DOHH2 (cell line): Measurements from ENCODE around the gene HELZ.

Experiments used
- H3F3A ChIP-seq: fragments of 200-600 bp; sonication (generic), shearing (Covaris generic); 2 replicates; pipeline ENCODE4 v1.6.0; 2016; ENCODE audit warnings: antibody characterized with exemption, mild to moderate bottlenecking; ENCODE audit not compliant: control insufficient read depth, insufficient read depth
- H3K27ac ChIP-seq: fragments of 200-600 bp; sonication (generic); 2 replicates; pipeline ENCODE4 v1.5.1; 2014; ENCODE audit warnings: low read depth, mild to moderate bottlenecking, low read length, moderate library complexity
- H3K27me3 ChIP-seq: fragments of 200-600 bp; sonication (generic); 2 replicates; pipeline ENCODE4 v1.6.1; 2014; ENCODE audit warnings: mild to moderate bottlenecking, low read length, mixed read lengths; ENCODE audit not compliant: control insufficient read depth
- H3K36me3 ChIP-seq: fragments of 200-600 bp; sonication (generic); 2 replicates; pipeline ENCODE4 v1.6.1; 2014; ENCODE audit warnings: mild to moderate bottlenecking, low read length, moderate library complexity, mixed read lengths; ENCODE audit not compliant: control insufficient read depth
- H3K4me1 ChIP-seq: fragments of 200-600 bp; sonication (generic); 2 replicates; pipeline ENCODE4 v1.6.1; 2014; ENCODE audit warnings: mild to moderate bottlenecking, low read length, mixed read lengths; ENCODE audit not compliant: control insufficient read depth
- H3K4me2 ChIP-seq: fragments of 200-600 bp; sonication (generic); 2 replicates; pipeline ENCODE4 v1.6.0; 2014; ENCODE audit warnings: mild to moderate bottlenecking, low read length, moderate library complexity
- H3K4me3 ChIP-seq: fragments of 200-600 bp; sonication (generic); 2 replicates; pipeline ENCODE4 v1.5.1; 2014; ENCODE audit warnings: mild to moderate bottlenecking, low read length, mixed read lengths
- H3K79me2 ChIP-seq: fragments of 200-600 bp; sonication (generic); 2 replicates; pipeline ENCODE4 v1.6.1; 2014; ENCODE audit warnings: mild to moderate bottlenecking, low read length, mixed read lengths; ENCODE audit not compliant: control insufficient read depth
- H3K9me2 ChIP-seq: fragments of 200-600 bp; sonication (generic); replicated peaks from 2 replicates; pipeline ENCODE4 v1.6.1; 2014; ENCODE audit warnings: mild to moderate bottlenecking, low read length, mixed read lengths; ENCODE audit not compliant: control insufficient read depth
- H3K9me3 ChIP-seq: fragments of 200-600 bp; sonication (generic); 2 replicates; pipeline ENCODE4 v1.6.1; 2014; ENCODE audit warnings: antibody characterized with exemption, low read length, mixed read lengths; ENCODE audit not compliant: control insufficient read depth, insufficient read depth
- H4K20me1 ChIP-seq: fragments of 200-600 bp; sonication (generic); 2 replicates; pipeline ENCODE4 v1.6.0; 2014; ENCODE audit warnings: low read depth, mild to moderate bottlenecking, antibody characterized with exemption, low read length, moderate library complexity; ENCODE audit not compliant: control insufficient read depth, insufficient read depth
- CTCF ChIP-seq: fragments of 200-600 bp; sonication (generic); IDR thresholded peaks from one replicate; pipeline ENCODE4 v1.5.1; 2014; ENCODE audit warnings: antibody characterized with exemption, mild to moderate bottlenecking, low read depth, low read length; ENCODE audit not compliant: poor library complexity, severe bottlenecking
- EZH2phosphoT487 ChIP-seq: fragments of 200-600 bp; sonication (generic); IDR thresholded peaks from 2 replicates; pipeline ENCODE4 v1.6.1; 2017; ENCODE audit warnings: borderline replicate concordance, mild to moderate bottlenecking, antibody characterized with exemption, low read length, moderate library complexity, mixed read lengths

HELZ gene

GRCh38 chr17:67044940-67045339, 200.1 kb downstream of the HELZ start:
- H3K27ac ChIP-seq = no peak overlapping the region

GRCh38 chr17:67044016-67044772, 200.8 kb downstream of the HELZ start, which contains the start of gene CACNG1:
Gene CACNG1, plus strand, starts transcription at chr17:67044554. Its CDS starts 107 bp downstream, at chr17:67044661.
- H3K4me2 ChIP-seq = no peak within 1 kb of the TSS
- no peaks in the 10 kb centered on the region for H3K27me3 ChIP-seq
- peaks cover 8% of the 10 kb centered on the region for H3K9me3 ChIP-seq
- no peaks in the 10 kb centered on the region for H3K79me2 ChIP-seq
- no peaks in the 10 kb centered on the region for H3F3A ChIP-seq
- no peaks in the 10 kb centered on the region for H4K20me1 ChIP-seq
- H3K27ac ChIP-seq = no peak within 1 kb of the TSS
- no peaks in the 10 kb centered on the region for H3K9me2 ChIP-seq
- H3K4me3 ChIP-seq = no peak within 1 kb of the TSS
- no peak for TF ChIP-seq EZH2phosphoT487
- no peak for TF ChIP-seq CTCF
- H3K4me1 ChIP-seq = no peaks in the 10 kb centered on the region
- H3K36me3 ChIP-seq = no peaks in the 10 kb centered on the region

More at GRCh38 chr17:67044940-67045339, 200.1 kb downstream of the HELZ start:
- no peaks in the 10 kb centered on the region for H3K79me2 ChIP-seq
- H3K4me2 ChIP-seq = no peak overlapping the region
- H3K9me2 ChIP-seq = no peaks in the 10 kb centered on the region
- H4K20me1 ChIP-seq = no peaks in the 10 kb centered on the region
- H3K36me3 ChIP-seq = no peaks in the 10 kb centered on the region
- no peak overlapping the region for H3K4me3 ChIP-seq
- no peaks in the 10 kb centered on the region for H3F3A ChIP-seq
- H3K9me3 ChIP-seq = peaks cover 12% of the 10 kb centered on the region
- no peaks in the 10 kb centered on the region for H3K27me3 ChIP-seq
- TF ChIP-seq CTCF (no peak), EZH2phosphoT487 (no peak)
- H3K4me1 ChIP-seq = no peaks in the 10 kb centered on the region

- Histone ChIP-seq H3K4me3 (no peak overlapping the region), H3F3A (no peaks in the 10 kb centered on the region), H3K36me3 (no peaks in the 10 kb centered on the region), H3K9me2 (no peaks in the 10 kb centered on the region), H3K27ac (no peak overlapping the region), H3K9me3 (no peaks in the 10 kb centered on the region; the same call in 1 of the 2 replicates), H3K4me1 (no peaks in the 10 kb centered on the region), H4K20me1 (no peaks in the 10 kb centered on the region), H3K27me3 (no peaks in the 10 kb centered on the region), H3K4me2 (no peak overlapping the region), H3K79me2 (no peaks in the 10 kb centered on the region)
- TF ChIP-seq EZH2phosphoT487 (no peak), CTCF (no peak)
These were observed 201.7 kb downstream of the HELZ start for GRCh38 chr17:67043283-67043682.
